ENCODE data around the gene NT5C3B.

Gene NT5C3B

GRCh38 chr17:41792845-41793783 lies 42.9 kb downstream of the NT5C3B start:
- no peaks in the 10 kb centered on the region for H3K36me3 ChIP-seq (ENCODE audit: control insufficient read depth, insufficient read depth, low read length)
- H2AFZ ChIP-seq, result peak overlapping the region; percentile 77
- no peaks in the 10 kb centered on the region for H3K79me2 ChIP-seq
- peaks cover 15% of the 10 kb centered on the region for H3K4me1 ChIP-seq
- H3K27me3 ChIP-seq (ENCODE audit: control insufficient read depth, insufficient read depth, low read length), result no peaks in the 10 kb centered on the region
- peak overlapping the region; percentile 90 for H3K27ac ChIP-seq
- peak overlapping the region; percentile 63 for H3K4me2 ChIP-seq (ENCODE audit: low read length)
- no peak for TF ChIP-seq CTCF (IDR thresholded peaks at IDR 0.05)
- no peak overlapping the region for H3K9ac ChIP-seq
- H3K9me3 ChIP-seq (ENCODE audit: control insufficient read depth, low read length), result no peaks in the 10 kb centered on the region
- H3K4me3 ChIP-seq (ENCODE audit: low read depth, low read length), result peak overlapping the region; percentile 36

GRCh38 chr17:41787021-41787418 lies 49.0 kb downstream of the NT5C3B start:
- Histone ChIP-seq H3K4me1 (peaks cover 16% of the 10 kb centered on the region), H3K4me2 (ENCODE audit: low read length) (peak overlapping the region; percentile 72), H2AFZ (peak overlapping the region; percentile 49), H3K27ac (peak overlapping the region; percentile 2), H3K9ac (no peak overlapping the region), H3K27me3 (ENCODE audit: control insufficient read depth, insufficient read depth, low read length) (no peaks in the 10 kb centered on the region), H3K4me3 (ENCODE audit: low read depth, low read length) (peak overlapping the region; percentile 76), H3K9me3 (ENCODE audit: control insufficient read depth, low read length) (no peaks in the 10 kb centered on the region), H3K36me3 (ENCODE audit: control insufficient read depth, insufficient read depth, low read length) (no peaks in the 10 kb centered on the region), H3K79me2 (peaks cover 24% of the 10 kb centered on the region)
- no peak for TF ChIP-seq CTCF (IDR thresholded peaks at IDR 0.05)

GRCh38 chr17:41786227-41787020 lies 49.6 kb downstream of the NT5C3B start, which contains the start of gene JUP:
Gene JUP, minus strand, starts transcription at chr17:41786711. Its CDS starts 14,857 bp downstream, at chr17:41771854.
- H3K27ac ChIP-seq, result peak within 1 kb of the TSS; percentile 73
- H3K27me3 ChIP-seq (ENCODE audit: control insufficient read depth, insufficient read depth, low read length), result no peaks in the 10 kb centered on the region
- peak; percentile 72 for TF ChIP-seq CTCF (IDR thresholded peaks at IDR 0.05)
- H3K9ac ChIP-seq, result no peak within 1 kb of the TSS
- H3K4me2 ChIP-seq (ENCODE audit: low read length), result peak within 1 kb of the TSS; percentile 92
- H2AFZ ChIP-seq, result peak within 1 kb of the TSS; percentile 85
- no peaks in the 10 kb centered on the region for H3K36me3 ChIP-seq (ENCODE audit: control insufficient read depth, insufficient read depth, low read length)
- H3K79me2 ChIP-seq, result peaks cover 27% of the 10 kb centered on the region
- peak within 1 kb of the TSS; percentile 76 for H3K4me3 ChIP-seq (ENCODE audit: low read depth, low read length)
- H3K9me3 ChIP-seq (ENCODE audit: control insufficient read depth, low read length), result no peaks in the 10 kb centered on the region
- H3K4me1 ChIP-seq, result peaks cover 13% of the 10 kb centered on the region

GRCh38 chr17:41785859-41786226 lies 50.2 kb downstream of the NT5C3B start:
- H3K9ac ChIP-seq, result no peak overlapping the region
- H3K27me3 ChIP-seq (ENCODE audit: control insufficient read depth, insufficient read depth, low read length), result no peaks in the 10 kb centered on the region
- H3K4me3 ChIP-seq (ENCODE audit: low read depth, low read length), result peak overlapping the region; percentile 76
- H3K79me2 ChIP-seq, result peaks cover 27% of the 10 kb centered on the region
- no peaks in the 10 kb centered on the region for H3K9me3 ChIP-seq (ENCODE audit: control insufficient read depth, low read length)
- H3K4me2 ChIP-seq (ENCODE audit: low read length), result peak overlapping the region; percentile 92
- peaks cover 13% of the 10 kb centered on the region for H3K4me1 ChIP-seq
- TF ChIP-seq CTCF (IDR thresholded peaks at IDR 0.05), result no peak
- peak overlapping the region; percentile 85 for H2AFZ ChIP-seq
- H3K36me3 ChIP-seq (ENCODE audit: control insufficient read depth, insufficient read depth, low read length), result no peaks in the 10 kb centered on the region
- H3K27ac ChIP-seq, result peak overlapping the region; percentile 73

Data from parathyroid adenoma (tissue), 2 donors.